Activated B cell treated with CpG ODN at 0.5 μM for 24 hours (primary cell): ENCODE measurements around the gene ATXN2. TPM values are rescaled to one million over a fixed set of nuclear protein-coding genes. Genes with fewer than 3 reads are reported as not detected.
A peak's percentile ranks its signal among the peaks of the same experiment; 100 is the strongest.

Experiments used
- ATAC-seq: fragments of 200-7000 bp; cut with Tn5 transposase; one replicate; pipeline ENCODE4 v1.10.0; 2021; ENCODE audit warnings: low read depth, mild to moderate bottlenecking, moderate library complexity
- CTCF ChIA-PET: fragments of 350-600 bp; sonication (Branson Sonifier 250); formaldehyde crosslinking; loops from one replicate; lab custom pipeline; 2021; ENCODE audit warnings: antibody characterized with exemption; lab: Charles Lee
- POLR2A ChIA-PET: fragments of 350-600 bp; sonication (Branson Sonifier 250); formaldehyde crosslinking; loops from one replicate; lab custom pipeline; 2021; ENCODE audit warnings: antibody characterized with exemption; lab: Charles Lee
- DNase-seq: peaks from one replicate; pipeline ENCODE4 v3.0.0; 2022
- H3K27ac Mint-ChIP-seq: one replicate; pipeline ENCODE4 v1.8.0; 2020; ENCODE audit warnings: mixed read lengths
- H3K27me3 Mint-ChIP-seq: one replicate; pipeline ENCODE4 v1.8.0; 2021; ENCODE audit warnings: mixed read lengths
- H3K36me3 Mint-ChIP-seq: one replicate; pipeline ENCODE4 v1.8.0; 2021; ENCODE audit warnings: low read depth, mixed read lengths
- H3K4me1 Mint-ChIP-seq: one replicate; pipeline ENCODE4 v1.8.0; 2021; ENCODE audit warnings: mixed read lengths
- H3K4me3 Mint-ChIP-seq: one replicate; pipeline ENCODE4 v1.8.0; 2020; ENCODE audit warnings: mild to moderate bottlenecking, mixed read lengths
- H3K9me3 Mint-ChIP-seq: one replicate; pipeline ENCODE4 v1.8.0; 2020; ENCODE audit warnings: mixed read lengths
- CTCF ChIP-seq: fragments of 200-600 bp; IDR thresholded peaks from one replicate; pipeline ENCODE4 v1.8.0; 2022; ENCODE audit warnings: antibody characterized with exemption, mild to moderate bottlenecking
- intact Hi-C: fragments of 100-400 bp; cut with micrococcal nuclease; formaldehyde crosslinking; loops from one replicate; pipeline ENCODE4 v1.15.1; 2024
- total RNA-seq: library from RNA; stranded (reverse); gene quantifications from 2 replicates; pipeline ENCODE4 v1.2.3, GENCODE V29; 2022

ATXN2 gene
- total RNA-seq, 1 donor from 2014 or later = 46.2 TPM

- Mint-ChIP-seq H3K36me3 (peaks cover 34% of the 10 kb centered on the region), H3K27ac (peak overlapping the region; percentile 77), H3K27me3 (no peaks in the 10 kb centered on the region), H3K4me1 (peaks cover 82% of the 10 kb centered on the region), H3K4me3 (peak overlapping the region; percentile 65), H3K9me3 (no peaks in the 10 kb centered on the region)
- ChIA-PET POLR2A (interaction anchor here (0.7 to 2.8 kb wide), 7 partner anchors 17 to 1057 kb away, joined by 3 to 10 read pairs (median 4); no protein-coding TSS in a partner anchor), CTCF (interaction anchor here (1.4 kb wide), 1 partner anchor 31 kb away, joined by 4 read pairs; no protein-coding TSS in a partner anchor)
- intact Hi-C loops = no loop called here
- TF ChIP-seq CTCF = no peak
- no peak for ATAC-seq
- no peak for DNase-seq
These were observed 170.9 kb downstream of the ATXN2 start for GRCh38 chr12:111428081-111428727.

- POLR2A ChIA-PET = interaction anchor here (0.7 to 2.8 kb wide), 9 partner anchors 16 to 103 kb away, joined by 3 to 12 read pairs (median 4); no protein-coding TSS in a partner anchor
- no peak for DNase-seq
- intact Hi-C loops = no loop called here
- peaks cover 78% of the 10 kb centered on the region for H3K4me1 Mint-ChIP-seq
- peaks cover 35% of the 10 kb centered on the region for H3K36me3 Mint-ChIP-seq
- H3K9me3 Mint-ChIP-seq = no peaks in the 10 kb centered on the region
- H3K27me3 Mint-ChIP-seq = no peaks in the 10 kb centered on the region
- no peak overlapping the region for H3K4me3 Mint-ChIP-seq
- peak overlapping the region; percentile 77 for H3K27ac Mint-ChIP-seq
- CTCF ChIA-PET = interaction anchor here (0.7 to 1.4 kb wide), 2 partner anchors 30 to 52 kb away, joined by 4 to 6 read pairs; no protein-coding TSS in a partner anchor
- TF ChIP-seq CTCF = no peak
- no peak for ATAC-seq
These were observed 171.6 kb downstream of the ATXN2 start for GRCh38 chr12:111427417-111428074.

- peaks cover 69% of the 10 kb centered on the region for H3K4me1 Mint-ChIP-seq
- DNase-seq (no peak), ATAC-seq (no peak)
- intact Hi-C loops = no loop called here
- POLR2A ChIA-PET = interaction anchor here (0.7 to 2.8 kb wide), 4 partner anchors 18 to 104 kb away, joined by 4 to 12 read pairs (median 11); no protein-coding TSS in a partner anchor
- peak overlapping the region; percentile 65 for H3K27ac Mint-ChIP-seq
- peaks cover 39% of the 10 kb centered on the region for H3K36me3 Mint-ChIP-seq
- TF ChIP-seq CTCF = no peak
- H3K9me3 Mint-ChIP-seq = no peaks in the 10 kb centered on the region
- H3K4me3 Mint-ChIP-seq = no peak overlapping the region
- H3K27me3 Mint-ChIP-seq = no peaks in the 10 kb centered on the region
- CTCF ChIA-PET = interaction anchor here (0.7 to 0.9 kb wide), 2 partner anchors 15 to 53 kb away, joined by 4 to 6 read pairs; no protein-coding TSS in a partner anchor
These were observed 172.6 kb downstream of the ATXN2 start for GRCh38 chr12:111426344-111427185.

GRCh38 chr12:111425655-111426054 is 173.5 kb downstream of the ATXN2 start:
- no peak overlapping the region for H3K4me3 Mint-ChIP-seq
- H3K9me3 Mint-ChIP-seq = no peaks in the 10 kb centered on the region
- intact Hi-C loops = no loop called here
- TF ChIP-seq CTCF = no peak
- H3K36me3 Mint-ChIP-seq = peaks cover 47% of the 10 kb centered on the region
- ChIA-PET POLR2A (no interaction called here), CTCF (interaction anchor here (0.9 kb wide), 1 partner anchor 14 kb away, joined by 4 read pairs; no protein-coding TSS in a partner anchor)
- peak overlapping the region; percentile 65 for H3K27ac Mint-ChIP-seq
- DNase-seq (no peak), ATAC-seq (no peak)
- H3K4me1 Mint-ChIP-seq = peaks cover 61% of the 10 kb centered on the region
- no peaks in the 10 kb centered on the region for H3K27me3 Mint-ChIP-seq
